ENCODE results near the gene ACBD6. TPM values are rescaled to one million over a fixed set of nuclear protein-coding genes. Genes with fewer than 3 reads are reported as not detected.

Gene ACBD6
- total RNA-seq, 1 donor from 2014 or later: 43.4 TPM

DNA sequence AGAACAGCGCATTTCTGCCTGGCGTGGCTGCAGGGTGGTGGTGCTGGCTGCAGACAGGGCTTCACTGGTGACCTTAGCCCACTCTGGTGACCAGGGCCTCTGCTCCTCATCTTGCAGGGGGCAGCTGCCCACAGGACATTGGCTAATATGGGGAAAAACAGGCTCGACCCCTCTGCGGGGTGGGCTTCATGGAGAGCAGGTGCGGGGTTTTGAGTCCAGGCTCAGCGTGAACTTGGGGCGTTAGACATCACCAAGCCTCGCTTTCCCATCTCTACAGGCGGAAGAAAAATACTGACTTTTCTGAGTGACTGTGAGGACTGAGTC is 247.9 kb downstream of the ACBD6 start:
- DNase-seq (ENCODE audit: low read depth): no peak
- H3K36me3 Mint-ChIP-seq (ENCODE audit: low read depth, unreplicated experiment): no peaks in the 10 kb centered on the region
- H3K27me3 ChIP-seq (ENCODE audit: insufficient read depth, low read length): no peaks in the 10 kb centered on the region

DNA sequence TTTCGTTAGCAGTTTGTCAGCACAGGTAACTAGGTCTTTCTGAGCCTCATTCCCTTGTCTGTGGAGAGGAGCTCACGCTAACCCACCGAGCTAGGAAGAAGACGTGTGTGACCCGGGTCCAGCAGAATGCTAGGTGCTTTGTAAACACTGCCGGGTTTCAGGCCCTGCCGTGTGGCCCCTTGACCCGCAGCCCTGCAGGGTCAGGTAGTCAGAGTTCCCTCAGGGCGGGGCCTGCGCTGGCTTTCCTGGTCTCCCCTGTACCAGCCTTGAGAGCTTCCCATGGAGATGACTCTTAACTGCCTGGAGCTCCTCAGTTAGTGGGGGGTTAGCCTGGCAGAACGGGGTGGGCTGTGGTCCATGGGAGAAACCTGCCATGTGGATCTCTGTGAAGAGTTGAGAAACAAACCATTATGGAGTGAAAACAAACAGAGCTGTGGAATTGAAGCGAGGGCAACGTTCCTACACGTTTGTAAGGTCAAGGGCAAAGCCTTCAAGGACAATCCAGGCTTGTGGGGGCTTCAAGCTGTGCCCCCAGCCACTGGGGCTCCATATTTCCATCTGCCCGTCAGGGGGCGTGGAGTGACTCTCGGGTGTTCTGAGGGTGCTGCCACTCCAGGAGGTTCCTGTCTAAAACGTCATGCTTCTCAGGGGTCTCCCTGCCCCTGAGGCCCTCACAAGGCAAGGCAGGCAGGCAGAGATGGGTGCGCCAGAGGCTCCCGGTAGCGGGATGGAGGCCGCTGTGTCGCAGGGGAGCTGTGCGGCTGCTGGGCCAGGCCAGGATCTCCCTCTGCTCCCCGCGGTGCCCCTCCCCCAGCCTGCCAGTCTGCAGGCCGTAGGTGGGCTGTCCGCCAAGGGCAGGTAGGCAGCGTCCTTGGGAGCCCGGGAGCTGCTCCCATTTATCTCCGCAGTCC is 248.5 kb downstream of the ACBD6 start:
- DNase-seq (ENCODE audit: low read depth): no peak
- H3K9me3 ChIP-seq (ENCODE audit: insufficient read depth, low read depth, low read length): no peaks in the 10 kb centered on the region
- no peak overlapping the region for H3K27ac ChIP-seq (ENCODE audit: low read depth, low read length)
- no peaks in the 10 kb centered on the region for H3K36me3 ChIP-seq (ENCODE audit: insufficient read depth, low read length)
- H3K9ac ChIP-seq (ENCODE audit: low read length): no peak overlapping the region
- no peaks in the 10 kb centered on the region for H3K27me3 ChIP-seq (ENCODE audit: insufficient read depth, low read length)
- peaks cover 26% of the 10 kb centered on the region for H3K4me1 Mint-ChIP-seq (ENCODE audit: low read depth, unreplicated experiment)
- H3K4me3 ChIP-seq (ENCODE audit: insufficient read depth, low read depth, low read length): no peak overlapping the region
- TF ChIP-seq EZH2 (IDR thresholded peaks at IDR 0.05; ENCODE audit: insufficient read depth, low read length): no peak
- TF ChIP-seq, protein P1, sequence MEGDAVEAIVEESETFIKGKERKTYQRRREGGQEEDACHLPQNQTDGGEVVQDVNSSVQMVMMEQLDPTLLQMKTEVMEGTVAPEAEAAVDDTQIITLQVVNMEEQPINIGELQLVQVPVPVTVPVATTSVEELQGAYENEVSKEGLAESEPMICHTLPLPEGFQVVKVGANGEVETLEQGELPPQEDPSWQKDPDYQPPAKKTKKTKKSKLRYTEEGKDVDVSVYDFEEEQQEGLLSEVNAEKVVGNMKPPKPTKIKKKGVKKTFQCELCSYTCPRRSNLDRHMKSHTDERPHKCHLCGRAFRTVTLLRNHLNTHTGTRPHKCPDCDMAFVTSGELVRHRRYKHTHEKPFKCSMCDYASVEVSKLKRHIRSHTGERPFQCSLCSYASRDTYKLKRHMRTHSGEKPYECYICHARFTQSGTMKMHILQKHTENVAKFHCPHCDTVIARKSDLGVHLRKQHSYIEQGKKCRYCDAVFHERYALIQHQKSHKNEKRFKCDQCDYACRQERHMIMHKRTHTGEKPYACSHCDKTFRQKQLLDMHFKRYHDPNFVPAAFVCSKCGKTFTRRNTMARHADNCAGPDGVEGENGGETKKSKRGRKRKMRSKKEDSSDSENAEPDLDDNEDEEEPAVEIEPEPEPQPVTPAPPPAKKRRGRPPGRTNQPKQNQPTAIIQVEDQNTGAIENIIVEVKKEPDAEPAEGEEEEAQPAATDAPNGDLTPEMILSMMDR (IDR thresholded peaks at IDR 0.05; ENCODE audit: insufficient read depth, low read depth, low read length): no peak
- no peak overlapping the region for H2AFZ ChIP-seq (ENCODE audit: low read depth, low read length)
- H3K4me2 ChIP-seq (ENCODE audit: low read length): no peak overlapping the region
- H4K20me1 ChIP-seq (ENCODE audit: insufficient read depth, low read length): no peaks in the 10 kb centered on the region
- FAIRE-seq: no peak
- H3K27ac Mint-ChIP-seq (ENCODE audit: unreplicated experiment): no peak overlapping the region
- peaks cover 29% of the 10 kb centered on the region for H3K27me3 Mint-ChIP-seq (ENCODE audit: low read depth, unreplicated experiment)
- no peaks in the 10 kb centered on the region for H3K36me3 Mint-ChIP-seq (ENCODE audit: low read depth, unreplicated experiment)
- no peak overlapping the region for H3K4me3 Mint-ChIP-seq (ENCODE audit: unreplicated experiment)
- no peaks in the 10 kb centered on the region for H3K79me2 ChIP-seq (ENCODE audit: insufficient read depth, low read length)
- peaks cover 2% of the 10 kb centered on the region for H3K9me3 Mint-ChIP-seq (ENCODE audit: unreplicated experiment)
- H3K4me1 ChIP-seq (ENCODE audit: insufficient read depth, low read length): peaks cover 2% of the 10 kb centered on the region

More for the DNA sequence above, 247.9 kb downstream of the ACBD6 start:
- no peak for FAIRE-seq
- no peak overlapping the region for H2AFZ ChIP-seq (ENCODE audit: low read depth, low read length)
- H3K36me3 ChIP-seq (ENCODE audit: insufficient read depth, low read length): no peaks in the 10 kb centered on the region
- H3K9me3 ChIP-seq (ENCODE audit: insufficient read depth, low read depth, low read length): no peaks in the 10 kb centered on the region
- H3K4me2 ChIP-seq (ENCODE audit: low read length): no peak overlapping the region
- H3K79me2 ChIP-seq (ENCODE audit: insufficient read depth, low read length): no peaks in the 10 kb centered on the region
- no peak overlapping the region for H3K27ac Mint-ChIP-seq (ENCODE audit: unreplicated experiment)
- H3K9me3 Mint-ChIP-seq (ENCODE audit: unreplicated experiment): peaks cover 2% of the 10 kb centered on the region
- no peak overlapping the region for H3K27ac ChIP-seq (ENCODE audit: low read depth, low read length)
- peaks cover 2% of the 10 kb centered on the region for H3K4me1 ChIP-seq (ENCODE audit: insufficient read depth, low read length)
- peaks cover 26% of the 10 kb centered on the region for H3K4me1 Mint-ChIP-seq (ENCODE audit: low read depth, unreplicated experiment)
- H3K27me3 Mint-ChIP-seq (ENCODE audit: low read depth, unreplicated experiment): peaks cover 33% of the 10 kb centered on the region
- H3K4me3 Mint-ChIP-seq (ENCODE audit: unreplicated experiment): no peak overlapping the region
- no peaks in the 10 kb centered on the region for H4K20me1 ChIP-seq (ENCODE audit: insufficient read depth, low read length)
- H3K4me3 ChIP-seq (ENCODE audit: insufficient read depth, low read depth, low read length): no peak overlapping the region
- no peak overlapping the region for H3K9ac ChIP-seq (ENCODE audit: low read length)
- TF ChIP-seq, protein P1 (IDR thresholded peaks at IDR 0.05; ENCODE audit: insufficient read depth, low read depth, low read length): no peak
- TF ChIP-seq EZH2 (IDR thresholded peaks at IDR 0.05; ENCODE audit: insufficient read depth, low read length): no peak

Data from astrocyte (in vitro differentiated cells and primary cell).